ENCODE results near the gene FAM200C.

- TF ChIP-seq, protein P1, sequence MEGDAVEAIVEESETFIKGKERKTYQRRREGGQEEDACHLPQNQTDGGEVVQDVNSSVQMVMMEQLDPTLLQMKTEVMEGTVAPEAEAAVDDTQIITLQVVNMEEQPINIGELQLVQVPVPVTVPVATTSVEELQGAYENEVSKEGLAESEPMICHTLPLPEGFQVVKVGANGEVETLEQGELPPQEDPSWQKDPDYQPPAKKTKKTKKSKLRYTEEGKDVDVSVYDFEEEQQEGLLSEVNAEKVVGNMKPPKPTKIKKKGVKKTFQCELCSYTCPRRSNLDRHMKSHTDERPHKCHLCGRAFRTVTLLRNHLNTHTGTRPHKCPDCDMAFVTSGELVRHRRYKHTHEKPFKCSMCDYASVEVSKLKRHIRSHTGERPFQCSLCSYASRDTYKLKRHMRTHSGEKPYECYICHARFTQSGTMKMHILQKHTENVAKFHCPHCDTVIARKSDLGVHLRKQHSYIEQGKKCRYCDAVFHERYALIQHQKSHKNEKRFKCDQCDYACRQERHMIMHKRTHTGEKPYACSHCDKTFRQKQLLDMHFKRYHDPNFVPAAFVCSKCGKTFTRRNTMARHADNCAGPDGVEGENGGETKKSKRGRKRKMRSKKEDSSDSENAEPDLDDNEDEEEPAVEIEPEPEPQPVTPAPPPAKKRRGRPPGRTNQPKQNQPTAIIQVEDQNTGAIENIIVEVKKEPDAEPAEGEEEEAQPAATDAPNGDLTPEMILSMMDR (conservative IDR thresholded peaks at IDR 0.05 in 1 of 2, IDR thresholded peaks at IDR 0.05 in 1 of 2; ENCODE audit: extremely low read depth in 1 of 2, insufficient read depth in 1 of 2, low read depth in 1 of 2, low read length in 2 of 2): no peak
- no peak for TF ChIP-seq EZH2 (IDR thresholded peaks at IDR 0.05; ENCODE audit: borderline replicate concordance, low read length)
Measured at GRCh38 chr5:160448886-160449285, 49.0 kb upstream of the FAM200C start.
